OCI-LY1 (cell line): ENCODE data around the gene TAX1BP3.

Source experiments
- CTCF ChIP-seq: fragments of 200-600 bp; sonication (generic), shearing (Covaris generic); IDR thresholded peaks from 2 replicates; pipeline ENCODE4 v1.5.1; 2017; ENCODE audit warnings: mild to moderate bottlenecking, antibody characterized with exemption, low read length, moderate library complexity, mixed read lengths
- EZH2 ChIP-seq: fragments of 200-600 bp; sonication (generic), shearing (Covaris generic); IDR thresholded peaks from 2 replicates; pipeline ENCODE4 v1.8.0; 2017; ENCODE audit warnings: borderline replicate concordance, mixed run types, mild to moderate bottlenecking, antibody characterized with exemption, low read length, moderate library complexity, mixed read lengths

- no peak for TF ChIP-seq CTCF
- no peak for TF ChIP-seq EZH2
Observed at GRCh38 chr17:3658784-3659449, 9.5 kb downstream of the TAX1BP3 start.
